Middle frontal gyrus (tissue), 1 donor: ENCODE measurements around the gene CDT1.
"Not testable (repeated sequence)": the region's sequence is repeated elsewhere in the genome, so short reads cannot be mapped to it uniquely, and the experiment has no call there.

Experiments
- DNase-seq: peaks from one replicate; pipeline ENCODE4 v3.0.0-alpha.2; 2015; ENCODE audit warnings: low spot score; ENCODE audit errors: extremely low spot score

Gene CDT1

GRCh38 chr16:88816736-88817535 is 13.3 kb downstream of the CDT1 start:
- no peak for DNase-seq

- DNase-seq: no peak
These were observed 14.4 kb downstream of the CDT1 start for GRCh38 chr16:88817785-88818574.

- DNase-seq: no peak
These were observed 14.9 kb downstream of the CDT1 start for GRCh38 chr16:88818575-88818874.

GRCh38 chr16:88819126-88819525 is 15.5 kb downstream of the CDT1 start:
- DNase-seq: no peak

GRCh38 chr16:88820385-88821025 is 16.9 kb downstream of the CDT1 start:
- no peak for DNase-seq

- DNase-seq: no peak
These were observed 17.7 kb downstream of the CDT1 start for GRCh38 chr16:88821168-88821850.

- no peak for DNase-seq
These were observed 18.9 kb downstream of the CDT1 start for GRCh38 chr16:88822281-88823040.

GRCh38 chr16:88823646-88824045 is 20.1 kb downstream of the CDT1 start:
- DNase-seq: not testable (repeated sequence)

- no peak for DNase-seq
These were observed 20.9 kb downstream of the CDT1 start for GRCh38 chr16:88824256-88825077.

- no peak for DNase-seq
These were observed 21.6 kb downstream of the CDT1 start for GRCh38 chr16:88825146-88825545.

GRCh38 chr16:88826070-88826840 is 22.7 kb downstream of the CDT1 start:
- no peak for DNase-seq

GRCh38 chr16:88827727-88828126 is 24.1 kb downstream of the CDT1 start:
- DNase-seq: no peak

GRCh38 chr16:88828711-88829110 is 25.1 kb downstream of the CDT1 start:
- DNase-seq: no peak

- no peak for DNase-seq
These were observed 26.7 kb downstream of the CDT1 start for GRCh38 chr16:88830258-88830657.

- DNase-seq: no peak
These were observed 27.2 kb downstream of the CDT1 start for GRCh38 chr16:88830783-88831182.

GRCh38 chr16:88831838-88832237 is 28.2 kb downstream of the CDT1 start:
- DNase-seq: no peak

GRCh38 chr16:88833086-88833485 is 29.5 kb downstream of the CDT1 start:
- no peak for DNase-seq

- DNase-seq: no peak
These were observed 31.1 kb downstream of the CDT1 start for GRCh38 chr16:88834670-88835069.

GRCh38 chr16:88835383-88835782 is 31.8 kb downstream of the CDT1 start:
- DNase-seq: no peak
